HTERT RPE-1 (cell line): ENCODE measurements around the gene HCN4.

ENCODE experiments used
- in situ Hi-C: fragments of 300-500 bp; cut with MboI; formaldehyde crosslinking; loops from 4 replicates; pipeline ENCODE4 v1.14.3; 2020; ENCODE audit warnings: low sequenced_read_pairs

The HCN4 gene

DNA sequence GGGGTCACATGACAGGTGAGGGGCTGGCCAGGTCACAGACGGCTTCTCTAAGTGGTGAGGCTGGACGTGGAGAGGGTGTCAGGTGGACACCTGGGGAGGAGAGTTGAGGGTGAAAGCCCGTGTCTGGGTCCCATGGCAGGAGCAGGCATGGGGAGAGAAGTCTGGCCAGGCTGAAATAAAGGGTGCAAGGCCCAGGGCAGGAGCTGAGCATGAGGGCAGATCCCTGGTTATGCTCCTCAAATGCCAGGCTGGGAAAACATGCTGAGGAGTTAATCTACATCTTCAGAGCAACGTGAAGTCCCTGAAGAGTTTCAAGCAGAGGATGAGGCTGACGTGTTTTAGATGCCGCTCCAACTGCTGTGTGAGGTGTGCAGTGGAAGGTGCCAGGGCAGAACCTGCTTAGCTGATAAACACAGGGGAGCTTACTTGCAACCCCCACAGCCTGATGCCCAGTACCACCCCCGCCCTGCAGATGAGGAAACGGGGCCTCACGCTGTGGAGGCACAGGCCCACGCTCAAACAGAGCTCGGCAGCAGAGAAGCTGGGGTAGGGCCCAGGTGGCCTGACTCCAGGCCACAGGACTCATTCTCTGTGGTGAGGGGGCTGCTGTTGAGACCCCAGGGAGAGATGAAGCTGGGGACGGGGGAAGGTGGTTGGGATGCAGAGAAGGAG lies 40.5 kb downstream of the HCN4 start:
- in situ Hi-C loops, result no loop called here

- in situ Hi-C loops, result no loop called here
Measured at GRCh38 chr15:73326157-73326556, 42.6 kb downstream of the HCN4 start.

DNA sequence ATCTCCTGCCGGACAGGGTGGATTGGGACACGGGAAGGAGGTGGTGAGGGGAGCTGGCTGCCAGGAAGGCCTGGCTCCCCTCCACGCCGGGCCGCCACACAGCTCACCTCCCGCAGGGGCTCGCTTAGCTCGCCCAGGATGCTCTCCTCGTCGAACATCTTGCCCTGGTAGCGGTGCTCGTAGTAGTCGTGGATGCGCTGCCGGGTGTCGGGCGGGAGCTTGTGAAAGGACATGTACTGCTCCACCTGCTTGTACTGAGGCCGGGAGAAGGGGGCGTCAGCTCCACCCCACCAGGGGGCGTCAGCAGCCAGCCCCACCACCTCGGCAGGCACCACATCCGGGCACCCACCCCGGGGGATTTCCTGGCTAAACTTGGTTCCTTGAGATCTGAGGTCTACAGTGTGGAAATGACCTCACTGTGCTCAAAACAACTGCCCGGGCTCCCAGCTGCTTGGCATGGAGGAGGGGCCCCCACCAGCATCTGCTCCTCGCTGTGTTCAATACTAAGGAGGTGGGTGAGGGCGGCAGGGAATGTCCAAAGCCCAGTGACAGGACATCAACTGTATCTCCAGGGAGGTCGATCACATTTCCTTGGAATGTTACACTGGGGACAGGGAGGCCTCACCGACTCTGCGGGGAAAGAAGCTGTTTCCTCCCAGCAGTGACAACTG lies 43.4 kb downstream of the HCN4 start:
- in situ Hi-C loops, result no loop called here

DNA sequence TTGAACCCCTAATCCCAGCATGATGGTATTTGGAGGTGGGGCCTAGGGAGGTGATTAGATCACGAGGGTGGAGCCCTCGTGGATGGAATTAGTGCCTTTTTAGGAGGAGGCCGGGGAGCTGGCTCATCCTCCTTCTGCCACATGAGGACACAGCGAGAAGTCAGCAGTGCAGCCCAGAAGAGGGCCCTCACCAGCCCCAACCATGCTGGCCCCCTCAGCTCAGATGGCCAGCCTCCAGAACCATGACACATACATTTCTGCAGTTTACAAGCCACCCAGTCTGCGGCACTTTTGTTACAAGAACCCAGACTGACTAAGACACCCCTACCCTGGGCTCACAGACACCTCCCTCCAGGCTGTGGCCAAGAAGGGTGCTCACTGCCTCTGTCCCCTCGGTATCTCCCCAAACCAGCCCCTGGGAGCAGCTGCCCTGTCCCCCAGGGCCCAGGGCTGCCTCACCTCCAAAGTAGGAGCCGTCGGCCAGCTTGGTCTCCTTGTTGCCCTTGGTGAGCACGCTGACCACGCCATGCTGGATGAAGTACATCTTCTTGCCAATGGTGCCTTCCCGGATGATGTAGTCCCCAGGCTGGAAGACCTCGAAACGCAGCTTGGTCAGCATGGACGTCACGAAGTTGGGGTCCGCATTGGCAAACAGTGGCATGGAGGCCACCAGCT lies 44.1 kb downstream of the HCN4 start:
- in situ Hi-C loops, result no loop called here

- in situ Hi-C loops, result no loop called here
Measured at GRCh38 chr15:73323956-73324355, 44.8 kb downstream of the HCN4 start.

DNA sequence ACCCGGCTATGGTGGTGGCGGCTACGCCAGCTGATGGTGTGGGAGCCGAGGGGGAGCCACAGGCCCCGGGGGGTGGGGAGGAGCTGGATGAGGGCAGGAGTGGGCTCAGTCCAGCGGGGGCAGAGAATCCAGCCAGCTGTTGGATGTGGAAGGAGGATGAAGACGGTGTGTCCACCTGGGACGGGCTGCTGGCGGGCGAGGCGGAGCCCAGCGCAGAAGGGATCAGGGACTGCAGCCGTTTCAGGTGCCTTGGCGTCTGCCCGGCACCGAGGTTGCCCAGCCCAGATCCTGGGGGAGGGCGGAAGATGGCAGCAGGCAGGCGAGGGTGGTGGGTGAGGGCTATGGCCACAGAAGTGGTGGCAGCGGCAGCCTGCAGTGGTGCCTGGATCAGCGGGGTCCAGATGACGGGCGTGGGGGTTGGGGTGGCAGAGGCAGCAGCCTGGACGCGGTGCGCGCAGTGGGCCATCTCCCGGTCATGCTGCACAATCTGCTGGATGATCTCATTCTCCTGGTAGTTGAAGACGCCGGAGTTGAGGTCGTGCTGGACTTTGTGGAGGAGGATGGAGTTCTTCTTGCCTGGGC lies 45.3 kb downstream of the HCN4 start:
- in situ Hi-C loops, result no loop called here

- in situ Hi-C loops, result no loop called here
Measured at GRCh38 chr15:73322665-73323373, 45.9 kb downstream of the HCN4 start.

DNA sequence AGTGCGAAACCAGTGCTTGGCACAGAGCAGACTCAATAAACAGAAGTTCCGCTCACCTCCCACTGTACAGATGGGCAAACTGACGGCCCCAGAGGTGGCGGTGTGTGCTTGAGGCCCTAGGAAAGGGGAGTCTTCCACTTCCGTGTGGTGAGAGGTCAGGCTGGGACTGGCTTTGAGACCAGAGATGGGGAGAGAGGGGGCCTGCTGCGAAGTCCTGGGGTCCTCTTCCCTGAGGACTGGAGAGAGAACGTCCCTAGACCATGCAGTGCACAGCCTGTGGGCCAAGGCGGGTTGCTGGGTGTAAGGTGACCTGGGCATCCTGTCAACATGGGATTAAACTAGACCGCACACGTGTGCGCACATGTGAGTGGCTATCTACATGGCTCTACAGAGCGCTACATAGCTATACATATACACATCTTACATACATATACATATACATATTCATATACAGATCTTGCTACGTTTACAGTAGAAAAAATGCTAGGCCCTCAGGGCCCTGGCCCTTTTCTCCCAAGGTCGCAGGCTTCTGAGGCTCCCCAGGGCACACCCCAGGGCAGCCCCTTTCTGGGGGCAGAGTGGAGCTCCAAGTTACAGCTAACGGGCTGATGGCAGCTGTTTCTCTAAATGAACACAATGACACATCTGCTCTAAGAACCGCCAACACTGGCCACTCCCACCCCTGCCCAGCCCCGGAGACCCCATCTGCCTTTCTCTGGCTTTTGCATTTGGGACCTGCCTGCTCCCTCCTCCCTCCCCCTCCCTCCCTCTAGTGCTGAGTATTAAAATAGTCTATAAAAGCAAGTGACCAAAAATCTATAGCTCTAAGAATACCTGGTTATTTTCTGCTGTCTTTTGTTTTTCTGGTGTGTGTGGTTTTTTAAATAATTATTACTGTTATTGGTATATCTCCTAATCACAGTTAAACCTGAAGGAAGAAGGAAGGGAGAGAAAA lies 47.0 kb downstream of the HCN4 start:
- in situ Hi-C loops, result no loop called here

GRCh38 chr15:73320619-73321180 lies 48.1 kb downstream of the HCN4 start:
- in situ Hi-C loops, result no loop called here

- in situ Hi-C loops, result no loop called here
Measured at GRCh38 chr15:73319460-73320245, 49.1 kb downstream of the HCN4 start.

DNA sequence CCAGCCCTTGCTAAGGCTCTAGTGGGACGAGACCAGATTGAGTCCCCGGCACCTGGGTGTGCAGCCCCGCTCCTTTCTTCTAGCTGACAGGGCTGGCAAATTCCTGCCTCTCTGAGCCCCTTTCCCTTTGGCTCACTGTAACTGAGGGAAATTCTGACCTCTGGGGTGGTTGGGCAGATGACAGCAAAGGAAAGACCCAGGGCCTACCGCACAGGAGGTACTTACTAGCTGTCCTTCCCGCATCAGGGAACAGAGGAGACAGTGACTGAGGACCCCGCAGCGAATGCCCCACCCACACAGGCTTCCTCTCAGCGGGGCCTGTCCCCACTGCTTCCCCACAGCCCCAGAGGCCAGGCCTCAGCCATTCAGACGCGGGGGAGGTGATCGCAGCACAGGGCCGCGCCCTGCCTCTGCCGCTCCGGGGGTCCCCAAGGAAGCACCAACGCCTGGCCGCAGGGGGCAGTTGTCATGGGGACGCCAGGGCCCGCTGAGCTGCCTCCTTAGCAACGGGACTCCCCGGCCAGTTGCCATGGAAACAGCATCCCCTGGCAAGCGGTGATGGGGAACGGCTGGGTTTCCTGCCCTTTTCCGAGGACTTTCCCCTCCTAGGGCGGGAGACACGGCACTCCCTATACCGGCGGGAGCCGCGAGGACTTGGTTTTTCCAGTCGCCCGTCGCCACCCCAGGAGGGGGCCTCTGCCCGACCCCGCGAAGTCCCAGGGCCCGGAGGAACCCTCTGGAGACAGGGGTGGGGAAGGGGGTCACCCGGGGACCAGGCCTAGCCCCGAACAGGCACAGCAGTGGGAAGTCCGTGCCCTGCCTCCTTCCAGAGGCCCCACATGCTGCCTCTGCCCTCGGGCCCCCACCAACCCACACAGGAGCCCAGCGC lies 50.1 kb downstream of the HCN4 start:
- in situ Hi-C loops, result no loop called here

GRCh38 chr15:73317651-73318462 lies 50.9 kb downstream of the HCN4 start:
- in situ Hi-C loops, result no loop called here

DNA sequence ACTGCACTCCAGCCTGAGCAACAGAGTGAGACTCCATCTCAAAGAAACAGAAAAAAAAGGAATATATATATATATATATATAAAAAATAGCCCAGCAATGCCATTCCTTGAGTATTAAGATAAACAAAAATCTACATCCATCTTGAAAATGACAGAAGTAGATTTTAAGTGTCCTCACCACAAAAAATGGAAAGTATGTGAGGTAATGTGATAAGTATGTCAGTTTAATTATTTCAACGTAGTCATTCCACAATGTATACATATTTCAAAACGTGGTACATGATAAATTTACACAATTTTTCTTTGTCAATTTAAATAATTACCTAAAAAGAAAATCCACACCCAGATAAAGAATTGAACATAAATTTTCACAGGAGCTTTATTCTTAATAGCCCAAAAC lies 54.9 kb downstream of the HCN4 start:
- in situ Hi-C loops, result no loop called here

GRCh38 chr15:73308305-73308704 lies 60.5 kb downstream of the HCN4 start:
- in situ Hi-C loops, result no loop called here

- in situ Hi-C loops, result no loop called here
Measured at GRCh38 chr15:73305331-73306211, 63.2 kb downstream of the HCN4 start.

GRCh38 chr15:73303636-73304035 lies 65.1 kb downstream of the HCN4 start:
- in situ Hi-C loops, result no loop called here
